ENCODE results near the gene MAD1L1.

Gene MAD1L1

DNA sequence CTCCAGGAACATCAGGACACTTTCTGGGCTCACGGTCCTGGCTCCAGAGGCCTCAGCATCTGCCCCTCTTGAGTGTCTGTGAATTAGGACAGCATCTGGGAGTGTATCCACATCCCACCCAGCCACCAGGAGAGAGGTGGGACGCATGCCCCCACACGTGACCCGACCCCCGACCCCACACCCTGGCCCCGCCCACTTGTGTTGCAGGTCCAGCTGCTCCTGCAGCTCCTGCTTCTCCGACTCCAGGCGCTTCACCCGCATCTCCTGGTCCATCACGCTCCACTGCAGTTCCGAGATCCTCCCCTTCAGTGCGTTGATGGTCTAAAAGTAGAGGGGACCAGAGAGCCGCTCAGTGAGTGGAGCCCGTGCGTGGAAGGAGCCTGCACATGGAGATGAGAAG is 13.6 kb downstream of the MAD1L1 start:
- Histone ChIP-seq H3K4me2 (ENCODE audit: low read length, poor library complexity, severe bottlenecking) (no peak overlapping the region), H2AK5ac (ENCODE audit: low read length, severe bottlenecking) (no peak overlapping the region), H3K9me3 (ENCODE audit: control insufficient read depth, low read length) (no peaks in the 10 kb centered on the region), H3K14ac (ENCODE audit: low read length in 2 of 2) (no peak overlapping the region), H2BK120ac (ENCODE audit: low read depth, low read length) (no peak overlapping the region), H3K23ac (ENCODE audit: low read length in 2 of 2) (no peak overlapping the region), H4K8ac (ENCODE audit: low read length) (no peak overlapping the region), H3K4me3 (ENCODE audit: insufficient read depth in 1 of 2, low read depth in 1 of 2, low read length in 2 of 2) (no peak overlapping the region), H2BK12ac (ENCODE audit: low read length in 2 of 2) (no peak overlapping the region), H3K27ac (ENCODE audit: low read length, poor library complexity, severe bottlenecking) (no peak overlapping the region), H3K36me3 (ENCODE audit: control insufficient read depth in 1 of 2, insufficient read depth in 2 of 2, low read depth in 1 of 2, low read length in 2 of 2) (peaks cover 60 to 89% of the 10 kb centered on the region in 2 experiments), H2AFZ (ENCODE audit: low read depth, low read length) (no peak overlapping the region), H2BK15ac (ENCODE audit: low read depth, poor library complexity, severe bottlenecking) (no peak overlapping the region), H4K91ac (ENCODE audit: low read length) (no peak overlapping the region), H3K9ac (ENCODE audit: low read length) (no peak overlapping the region), H3K4me1 (ENCODE audit: control insufficient read depth, insufficient read depth, low read depth, low read length) (peaks cover 2% of the 10 kb centered on the region), H3K4ac (ENCODE audit: low read depth in 1 of 2, low read length in 2 of 2) (no peak overlapping the region), H3K79me1 (replicated peaks; ENCODE audit: low read length, poor library complexity, severe bottlenecking) (peaks cover 43% of the 10 kb centered on the region), H3K27me3 (ENCODE audit: control insufficient read depth in 1 of 2, insufficient read depth in 1 of 2, low read length in 2 of 2) (no peaks in the 10 kb centered on the region), H2BK5ac (ENCODE audit: low read depth, low read length, poor library complexity, severe bottlenecking) (no peak overlapping the region), H3K18ac (ENCODE audit: low read depth in 1 of 2, low read length in 2 of 2) (no peak overlapping the region)
- DNase-seq, result no peak
- WGBS, result 95% methylated on average over 15 of the region's 15 CpGs

DNA sequence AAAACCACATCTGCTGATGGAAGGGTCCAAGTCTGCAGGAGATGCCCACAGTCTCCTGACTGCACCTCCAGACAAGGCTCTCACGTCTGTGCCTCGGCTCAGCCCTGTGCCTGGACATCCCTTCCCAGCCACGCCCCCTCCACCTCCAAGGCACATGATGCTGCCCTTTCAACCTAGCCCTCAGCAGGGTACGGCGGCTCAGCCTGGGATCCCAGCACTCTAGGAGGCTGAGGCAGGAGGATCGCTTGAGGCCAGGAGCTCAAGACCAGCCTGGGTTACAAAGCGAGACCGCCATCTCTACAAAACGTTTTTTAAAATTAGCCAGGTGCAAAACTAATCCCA is 14.3 kb downstream of the MAD1L1 start:
- H2BK5ac ChIP-seq (ENCODE audit: low read depth, low read length, poor library complexity, severe bottlenecking), result no peak overlapping the region
- H2AK5ac ChIP-seq (ENCODE audit: low read length, severe bottlenecking), result no peak overlapping the region
- no peak overlapping the region for H2BK12ac ChIP-seq (ENCODE audit: low read length in 2 of 2)
- H3K14ac ChIP-seq (ENCODE audit: low read length in 2 of 2), result no peak overlapping the region
- no peak for DNase-seq
- peaks cover 37% of the 10 kb centered on the region for H3K79me1 ChIP-seq (replicated peaks; ENCODE audit: low read length, poor library complexity, severe bottlenecking)
- H3K27ac ChIP-seq (ENCODE audit: low read length, poor library complexity, severe bottlenecking), result no peak overlapping the region
- no peak overlapping the region for H2AFZ ChIP-seq (ENCODE audit: low read depth, low read length)
- H3K23ac ChIP-seq (ENCODE audit: low read length in 2 of 2), result no peak overlapping the region
- no peak overlapping the region for H3K9ac ChIP-seq (ENCODE audit: low read length)
- H3K4me2 ChIP-seq (ENCODE audit: low read length, poor library complexity, severe bottlenecking), result no peak overlapping the region
- no peak overlapping the region for H3K4me3 ChIP-seq (ENCODE audit: insufficient read depth in 1 of 2, low read depth in 1 of 2, low read length in 2 of 2)
- no peak overlapping the region for H4K8ac ChIP-seq (ENCODE audit: low read length)
- H4K91ac ChIP-seq (ENCODE audit: low read length), result no peak overlapping the region
- H3K36me3 ChIP-seq (ENCODE audit: control insufficient read depth in 1 of 2, insufficient read depth in 2 of 2, low read depth in 1 of 2, low read length in 2 of 2), result peaks cover 61 to 89% of the 10 kb centered on the region in 2 experiments
- H2BK120ac ChIP-seq (ENCODE audit: low read depth, low read length), result no peak overlapping the region
- no peak overlapping the region for H3K18ac ChIP-seq (ENCODE audit: low read depth in 1 of 2, low read length in 2 of 2)
- no peaks in the 10 kb centered on the region for H3K27me3 ChIP-seq (ENCODE audit: control insufficient read depth in 1 of 2, insufficient read depth in 1 of 2, low read length in 2 of 2)
- H2BK15ac ChIP-seq (ENCODE audit: low read depth, poor library complexity, severe bottlenecking), result no peak overlapping the region
- WGBS, result 95% methylated on average over 9 of the region's 9 CpGs
- H3K4me1 ChIP-seq (ENCODE audit: control insufficient read depth, insufficient read depth, low read depth, low read length), result peaks cover 6% of the 10 kb centered on the region
- no peak overlapping the region for H3K4ac ChIP-seq (ENCODE audit: low read depth in 1 of 2, low read length in 2 of 2)
- no peaks in the 10 kb centered on the region for H3K9me3 ChIP-seq (ENCODE audit: control insufficient read depth, low read length)

DNA sequence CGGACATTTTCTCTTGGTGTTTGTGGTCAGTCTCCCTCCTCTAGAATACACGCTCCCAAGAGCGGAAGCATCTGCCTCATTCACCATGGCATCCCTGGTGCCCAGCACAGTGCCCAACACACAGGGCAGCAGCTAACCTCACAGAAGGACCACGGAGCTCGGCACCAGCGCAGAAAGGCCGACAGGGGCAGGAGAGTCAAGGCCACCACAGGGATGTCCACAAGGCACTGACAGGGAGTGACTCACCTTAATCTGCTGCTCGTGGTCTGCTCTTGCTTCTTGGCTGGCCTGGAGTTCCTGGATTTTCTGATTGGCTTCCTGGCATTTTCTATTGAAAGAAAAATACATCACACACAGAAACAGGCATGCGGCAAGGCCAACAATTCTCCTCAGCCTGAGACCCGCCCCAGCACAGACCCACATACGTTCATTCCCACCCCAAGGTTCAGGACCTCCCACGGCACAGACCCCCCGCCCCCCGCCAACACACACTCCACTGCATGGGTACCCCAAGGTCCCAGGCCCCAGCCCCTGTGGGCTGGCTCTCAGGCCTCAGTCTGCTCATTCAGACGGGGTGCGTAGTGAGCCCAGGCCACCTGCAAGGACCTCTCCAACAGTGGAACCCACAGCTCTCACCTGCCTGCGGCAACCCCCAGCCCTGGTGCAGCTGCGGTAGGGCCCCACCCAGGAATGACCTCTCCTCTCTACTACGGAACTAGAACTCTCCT is 14.9 kb downstream of the MAD1L1 start:
- Histone ChIP-seq H4K8ac (ENCODE audit: low read length) (no peak overlapping the region), H3K27ac (ENCODE audit: low read length, poor library complexity, severe bottlenecking) (no peak overlapping the region), H2BK120ac (ENCODE audit: low read depth, low read length) (no peak overlapping the region), H3K23ac (ENCODE audit: low read length in 2 of 2) (no peak overlapping the region), H3K4me2 (ENCODE audit: low read length, poor library complexity, severe bottlenecking) (no peak overlapping the region), H2BK15ac (ENCODE audit: low read depth, poor library complexity, severe bottlenecking) (no peak overlapping the region), H3K4me3 (ENCODE audit: insufficient read depth in 1 of 2, low read depth in 1 of 2, low read length in 2 of 2) (no peak overlapping the region), H3K79me1 (replicated peaks; ENCODE audit: low read length, poor library complexity, severe bottlenecking) (peaks cover 31% of the 10 kb centered on the region), H2AK5ac (ENCODE audit: low read length, severe bottlenecking) (no peak overlapping the region), H2BK5ac (ENCODE audit: low read depth, low read length, poor library complexity, severe bottlenecking) (no peak overlapping the region), H3K18ac (ENCODE audit: low read depth in 1 of 2, low read length in 2 of 2) (no peak overlapping the region), H3K14ac (ENCODE audit: low read length in 2 of 2) (no peak overlapping the region), H3K36me3 (ENCODE audit: control insufficient read depth in 1 of 2, insufficient read depth in 2 of 2, low read depth in 1 of 2, low read length in 2 of 2) (peaks cover 67 to 86% of the 10 kb centered on the region in 2 experiments), H2BK12ac (ENCODE audit: low read length in 2 of 2) (no peak overlapping the region), H3K9ac (ENCODE audit: low read length) (no peak overlapping the region), H3K4me1 (ENCODE audit: control insufficient read depth, insufficient read depth, low read depth, low read length) (peaks cover 11% of the 10 kb centered on the region), H2AFZ (ENCODE audit: low read depth, low read length) (no peak overlapping the region), H4K91ac (ENCODE audit: low read length) (no peak overlapping the region), H3K27me3 (ENCODE audit: control insufficient read depth in 1 of 2, insufficient read depth in 1 of 2, low read length in 2 of 2) (no peaks in the 10 kb centered on the region), H3K9me3 (ENCODE audit: control insufficient read depth, low read length) (no peaks in the 10 kb centered on the region), H3K4ac (ENCODE audit: low read depth in 1 of 2, low read length in 2 of 2) (no peak overlapping the region)
- no peak for DNase-seq
- WGBS, result 92% methylated on average over 19 of the region's 19 CpGs

DNA sequence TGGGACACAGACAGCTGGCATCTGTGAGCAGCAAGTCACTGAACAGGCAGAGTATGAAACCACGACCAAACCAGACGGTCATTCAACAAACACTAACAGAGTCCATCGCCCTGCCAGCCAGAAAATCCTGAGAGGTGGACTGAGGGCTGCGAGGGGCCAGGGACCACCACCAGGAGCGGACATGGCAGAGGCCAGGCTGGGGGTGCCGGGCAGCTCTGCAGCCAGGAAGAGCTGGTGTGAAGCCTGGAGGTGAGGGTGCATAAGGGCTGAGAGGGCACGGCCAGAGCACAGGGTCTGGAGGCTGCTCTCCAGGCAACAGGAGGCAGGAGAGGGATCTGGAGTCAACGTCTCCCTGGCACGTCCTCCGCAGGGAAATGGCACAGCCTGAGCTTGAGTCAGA is 15.5 kb downstream of the MAD1L1 start:
- Histone ChIP-seq H2BK5ac (ENCODE audit: low read depth, low read length, poor library complexity, severe bottlenecking) (no peak overlapping the region), H3K4me3 (ENCODE audit: insufficient read depth in 1 of 2, low read depth in 1 of 2, low read length in 2 of 2) (no peak overlapping the region), H3K36me3 (ENCODE audit: control insufficient read depth in 1 of 2, insufficient read depth in 2 of 2, low read depth in 1 of 2, low read length in 2 of 2) (peaks cover 69 to 83% of the 10 kb centered on the region in 2 experiments), H2BK15ac (ENCODE audit: low read depth, poor library complexity, severe bottlenecking) (no peak overlapping the region), H3K9me3 (ENCODE audit: control insufficient read depth, low read length) (no peaks in the 10 kb centered on the region), H2BK120ac (ENCODE audit: low read depth, low read length) (no peak overlapping the region), H4K8ac (ENCODE audit: low read length) (no peak overlapping the region), H4K91ac (ENCODE audit: low read length) (no peak overlapping the region), H3K4ac (ENCODE audit: low read depth in 1 of 2, low read length in 2 of 2) (no peak overlapping the region), H3K18ac (ENCODE audit: low read depth in 1 of 2, low read length in 2 of 2) (no peak overlapping the region), H3K9ac (ENCODE audit: low read length) (no peak overlapping the region), H3K4me2 (ENCODE audit: low read length, poor library complexity, severe bottlenecking) (no peak overlapping the region), H2AFZ (ENCODE audit: low read depth, low read length) (no peak overlapping the region), H3K23ac (ENCODE audit: low read length in 2 of 2) (no peak overlapping the region), H3K79me1 (replicated peaks; ENCODE audit: low read length, poor library complexity, severe bottlenecking) (peaks cover 25% of the 10 kb centered on the region), H3K14ac (ENCODE audit: low read length in 2 of 2) (no peak overlapping the region), H3K27me3 (ENCODE audit: control insufficient read depth in 1 of 2, insufficient read depth in 1 of 2, low read length in 2 of 2) (no peaks in the 10 kb centered on the region), H2AK5ac (ENCODE audit: low read length, severe bottlenecking) (no peak overlapping the region), H3K4me1 (ENCODE audit: control insufficient read depth, insufficient read depth, low read depth, low read length) (peaks cover 11% of the 10 kb centered on the region), H2BK12ac (ENCODE audit: low read length in 2 of 2) (no peak overlapping the region), H3K27ac (ENCODE audit: low read length, poor library complexity, severe bottlenecking) (no peak overlapping the region)
- 92% methylated on average over 10 of the region's 10 CpGs for WGBS
- DNase-seq, result no peak

Data from mesenchymal stem cell (in vitro differentiated cells and primary cell).